Natural killer cell (primary cell): ENCODE measurements around the gene PTGER3. TPM values are rescaled to one million over a fixed set of nuclear protein-coding genes. Genes with fewer than 3 reads are reported as not detected.
"Not testable (repeated sequence)": the region's sequence is repeated elsewhere in the genome, so short reads cannot be mapped to it uniquely, and the experiment has no call there.

Experiments used
- ATAC-seq, 3 donors: fragments of 150-1000 bp in 2 of 3; fragments of 200-7000 bp in 1 of 3; cut with Tn5 transposase; 1 replicate in 1 of 3; 2 replicates in 2 of 3; pipeline ENCODE4 v1.10.0; 2021; ENCODE audit warnings: mild to moderate bottlenecking in 2 of 3, moderate library complexity in 2 of 3
- DNase-seq, 2 donors: peaks; one replicate each; pipeline versions ENCODE4 v3.0.0 to v3.0.0-alpha.2; 2013 to 2021; ENCODE audit warnings: mixed read lengths in 1 of 2
- H3K27ac ChIP-seq: one replicate; pipeline ENCODE4 v1.5.1; 2013; ENCODE audit warnings: mild to moderate bottlenecking, low read length
- H3K27me3 ChIP-seq: one replicate; pipeline ENCODE4 v1.6.1; 2013; ENCODE audit warnings: low read length; ENCODE audit not compliant: control insufficient read depth, insufficient read depth
- H3K36me3 ChIP-seq: one replicate; pipeline ENCODE4 v1.6.1; 2013; ENCODE audit warnings: low read length; ENCODE audit not compliant: control insufficient read depth, insufficient read depth
- H3K4me1 ChIP-seq: one replicate; pipeline ENCODE4 v1.6.1; 2013; ENCODE audit warnings: low read length; ENCODE audit not compliant: control insufficient read depth, insufficient read depth
- H3K4me3 ChIP-seq: one replicate; pipeline ENCODE4 v1.5.1; 2013; ENCODE audit warnings: low read length
- H3K9me3 ChIP-seq: one replicate; pipeline ENCODE4 v1.6.1; 2013; ENCODE audit warnings: low read length; ENCODE audit not compliant: control insufficient read depth, insufficient read depth
- H3K27ac Mint-ChIP-seq, 2 donors: one replicate each; pipeline ENCODE4 v1.8.0; 2022; ENCODE audit warnings: mild to moderate bottlenecking in 2 of 2, mixed read lengths in 2 of 2, moderate library complexity in 1 of 2
- H3K27me3 Mint-ChIP-seq, 2 donors: one replicate each; pipeline ENCODE4 v1.8.0; 2022; ENCODE audit warnings: low read depth in 2 of 2, mixed read lengths in 2 of 2
- H3K36me3 Mint-ChIP-seq: one replicate; pipeline ENCODE4 v1.8.0; 2022; ENCODE audit warnings: mixed read lengths
- H3K4me1 Mint-ChIP-seq, 2 donors: one replicate each; pipeline ENCODE4 v1.8.0; 2022; ENCODE audit warnings: mixed read lengths in 2 of 2
- H3K4me3 Mint-ChIP-seq: one replicate; pipeline ENCODE4 v1.8.0; 2022; ENCODE audit warnings: mild to moderate bottlenecking, moderate library complexity, mixed read lengths
- H3K9me3 Mint-ChIP-seq, 2 donors: one replicate each; pipeline ENCODE4 v1.8.0; 2022; ENCODE audit warnings: mixed read lengths in 2 of 2
- CTCF ChIP-seq: fragments of 200-600 bp; IDR thresholded peaks from one replicate; pipeline ENCODE4 v1.8.0; 2022; ENCODE audit warnings: antibody characterized with exemption
- WGBS: methylation state at CpG from one replicate; pipeline ENCODE4 v1.1.7; 2013; ENCODE audit warnings: missing lambda C conversion rate; ENCODE audit not compliant: insufficient coverage; 5-methylcytosine and 5-hydroxymethylcytosine counted together
- intact Hi-C: fragments of 100-400 bp; cut with micrococcal nuclease; formaldehyde crosslinking; loops from one replicate; pipeline ENCODE4 v1.14.2; 2022
- total RNA-seq, 4 donors: library from RNA; stranded (reverse); fragments of 120-200 nt in 1 of 4; gene quantifications; one replicate each; pipeline versions ENCODE4 v1.2.3 to v1.2.4, GENCODE V29; 2013 to 2022

The PTGER3 gene
- total RNA-seq, 3 donors from 2014 or later (not counting 1 experiment from before 2014, with no cell fraction given): 0.72 to 21.9 TPM; not detected in 1

DNA sequence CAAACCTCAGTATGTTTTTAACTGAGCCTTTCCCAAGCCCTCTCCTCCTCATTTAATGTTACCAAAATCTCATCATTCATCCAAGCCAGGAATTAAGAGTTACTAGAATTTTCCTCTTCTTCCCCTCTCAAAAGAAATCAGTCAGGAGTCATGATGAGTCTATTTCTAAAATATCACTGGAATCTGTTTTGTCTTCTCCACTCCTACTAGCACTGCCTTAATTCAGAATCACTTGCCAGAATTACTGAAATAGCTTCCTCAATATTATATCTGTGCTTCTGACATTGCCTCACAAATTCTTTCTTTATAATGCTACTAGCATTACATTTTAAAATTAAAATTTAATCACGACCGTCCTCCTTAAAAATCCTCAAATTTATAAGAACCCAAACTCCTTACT is 106.1 kb downstream of the PTGER3 start:
- WGBS: 100% methylated on average over 2 of the region's 2 CpGs
- peaks cover 2 to 3% of the 10 kb centered on the region in 2 donors for H3K9me3 Mint-ChIP-seq

DNA sequence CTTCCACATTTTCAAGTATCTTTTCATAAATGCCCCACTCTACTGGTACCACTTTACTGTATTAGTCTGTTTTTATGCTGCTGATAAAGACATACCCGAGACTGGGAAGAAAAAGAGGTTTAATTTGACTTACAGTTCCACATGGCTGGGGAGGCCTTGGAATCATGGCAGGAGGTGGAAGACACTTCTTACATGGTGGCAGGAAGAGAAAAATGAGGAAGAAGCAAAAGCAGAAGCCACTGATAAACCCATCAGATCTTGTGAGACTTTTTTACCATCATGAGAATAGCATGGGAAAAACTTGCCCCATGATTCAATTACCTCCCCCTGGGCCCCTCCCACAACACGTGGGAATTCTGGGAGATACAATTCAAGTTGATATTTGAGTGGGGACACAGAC is 107.2 kb downstream of the PTGER3 start:
- H3K9me3 Mint-ChIP-seq, H3K4me1 ChIP-seq, H3K4me1 Mint-ChIP-seq, ATAC-seq, H3K4me3 Mint-ChIP-seq, H3K27ac ChIP-seq, H3K27ac Mint-ChIP-seq, H3K36me3 ChIP-seq, H3K4me3 ChIP-seq, DNase-seq, H3K36me3 Mint-ChIP-seq, intact Hi-C loops, H3K27me3 ChIP-seq, H3K9me3 ChIP-seq: not testable (repeated sequence)
- H3K27me3 Mint-ChIP-seq: peaks cover 5 to 17% of the 10 kb centered on the region in 2 donors
- WGBS: 83% methylated on average over 1 of the region's 2 CpGs

More for the DNA sequence above, 106.1 kb downstream of the PTGER3 start:
- Histone ChIP-seq H3K9me3 (no peaks in the 10 kb centered on the region), H3K4me1 (no peaks in the 10 kb centered on the region), H3K4me3 (no peak overlapping the region), H3K36me3 (no peaks in the 10 kb centered on the region), H3K27me3 (no peaks in the 10 kb centered on the region), H3K27ac (no peak overlapping the region)
- no peak overlapping the region for H3K4me3 Mint-ChIP-seq
- H3K4me1 Mint-ChIP-seq: no peaks in the 10 kb centered on the region
- intact Hi-C loops: no loop called here
- H3K36me3 Mint-ChIP-seq: no peaks in the 10 kb centered on the region
- ATAC-seq: no peak
- no peak overlapping the region for H3K27ac Mint-ChIP-seq
- peaks cover 0 to 7% of the 10 kb centered on the region in 2 donors for H3K27me3 Mint-ChIP-seq
- no peak for TF ChIP-seq CTCF
- no peak for DNase-seq

DNA sequence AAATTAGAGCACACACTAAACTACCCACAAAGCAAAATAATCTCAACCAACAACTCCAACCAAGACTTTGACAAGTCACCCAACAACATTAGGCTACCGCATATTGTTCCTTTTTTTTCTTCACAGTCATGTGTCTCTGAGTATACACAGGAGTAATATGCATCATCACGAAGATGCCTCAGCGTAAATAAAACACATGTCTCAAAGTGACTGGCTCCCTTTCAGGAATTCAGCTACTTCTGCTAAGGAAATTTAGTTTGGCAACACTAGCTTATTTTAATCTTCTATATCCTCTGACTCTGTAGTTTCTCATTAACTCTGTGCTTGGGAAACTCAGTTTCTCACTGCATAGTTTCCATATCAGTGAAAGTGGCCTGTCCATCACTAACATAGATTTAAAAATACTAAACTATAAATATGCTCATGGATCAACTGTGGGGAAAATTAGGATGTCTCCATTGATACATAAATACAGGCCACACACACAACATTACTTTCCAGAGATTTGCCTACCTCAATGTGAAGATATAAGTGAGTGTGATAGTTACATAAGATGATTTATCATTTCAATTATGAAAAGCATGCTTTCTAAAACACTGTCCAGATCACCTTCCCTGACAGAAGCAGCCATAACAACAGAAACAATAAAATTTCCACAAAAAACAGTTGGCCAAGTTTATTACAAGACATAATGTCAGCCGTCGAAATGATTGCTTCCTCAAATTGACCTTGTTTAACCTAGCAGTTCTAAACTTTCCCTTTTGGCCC is 113.2 kb downstream of the PTGER3 start:
- Mint-ChIP-seq H3K4me1 (peaks cover 0 to 6% of the 10 kb centered on the region in 2 donors), H3K4me3 (no peak overlapping the region), H3K9me3 (peaks cover 0 to 3% of the 10 kb centered on the region in 2 donors), H3K36me3 (no peaks in the 10 kb centered on the region), H3K27me3 (peaks cover 10 to 56% of the 10 kb centered on the region in 2 donors), H3K27ac (no peak overlapping the region)
- DNase-seq: no peak
- H3K4me3 ChIP-seq: no peak overlapping the region
- H3K36me3 ChIP-seq: no peaks in the 10 kb centered on the region
- no peaks in the 10 kb centered on the region for H3K27me3 ChIP-seq
- whole genome bisulfite sequencing: 92% methylated on average over 5 of the region's 5 CpGs
- H3K4me1 ChIP-seq: no peaks in the 10 kb centered on the region
- H3K27ac ChIP-seq: no peak overlapping the region
- H3K9me3 ChIP-seq: no peaks in the 10 kb centered on the region
- ATAC-seq: no peak
- TF ChIP-seq CTCF: no peak
- intact Hi-C loops: no loop called here

DNA sequence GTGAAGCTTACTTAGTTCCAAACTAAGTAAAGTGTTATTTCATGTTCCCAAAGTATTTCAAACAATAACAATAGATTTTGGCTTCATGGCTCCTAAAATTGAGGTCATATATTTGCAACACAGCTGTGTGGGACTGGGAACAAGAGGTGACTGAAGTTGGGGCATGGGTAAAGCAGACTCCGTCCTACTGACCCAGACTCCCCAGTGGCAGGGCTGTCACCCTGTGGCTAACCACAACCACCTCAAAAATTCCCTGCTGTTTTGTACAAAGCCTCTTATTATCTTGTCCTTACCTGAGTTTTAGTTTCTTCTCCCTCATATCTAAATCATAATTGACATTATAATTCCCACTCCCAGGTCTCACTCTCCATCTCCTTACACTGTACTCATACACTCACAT is 117.6 kb downstream of the PTGER3 start:
- intact Hi-C loops: no loop called here
- H3K9me3 Mint-ChIP-seq: no peaks in the 10 kb centered on the region
- DNase-seq: no peak
- Histone ChIP-seq H3K27ac (no peak overlapping the region), H3K36me3 (no peaks in the 10 kb centered on the region), H3K9me3 (no peaks in the 10 kb centered on the region), H3K27me3 (peaks cover 3% of the 10 kb centered on the region), H3K4me3 (no peak overlapping the region), H3K4me1 (no peaks in the 10 kb centered on the region)
- H3K27me3 Mint-ChIP-seq: peaks cover 12 to 59% of the 10 kb centered on the region in 2 donors
- no peak overlapping the region for H3K4me3 Mint-ChIP-seq
- no peaks in the 10 kb centered on the region for H3K36me3 Mint-ChIP-seq
- no peak overlapping the region for H3K27ac Mint-ChIP-seq
- WGBS: 9% methylated on average over 1 of the region's 1 CpG
- H3K4me1 Mint-ChIP-seq: peaks cover 0 to 6% of the 10 kb centered on the region in 2 donors
- TF ChIP-seq CTCF: no peak
- peak in 1 of 3 donors; percentile 35 for ATAC-seq
